WTC11 (cell line): ENCODE data around the gene TPM4. TPM values are rescaled to one million over a fixed set of nuclear protein-coding genes. Genes with fewer than 3 reads are reported as not detected.

Source experiments
- ATAC-seq: fragments of 200-7000 bp; cut with Tn5 transposase; 2 replicates; pipeline ENCODE4 v1.10.0; 2021; ENCODE audit warnings: mild to moderate bottlenecking, moderate library complexity
- CTCF ChIA-PET: fragments of 300-600 bp; sonication (Branson Sonifier 250); formaldehyde crosslinking; loops from one replicate; lab custom pipeline; 2021; ENCODE audit warnings: antibody characterized with exemption; lab: Charles Lee
- POLR2A ChIA-PET: fragments of 350-600 bp; sonication (Branson Sonifier 250); formaldehyde crosslinking; loops from one replicate; lab custom pipeline; 2021; ENCODE audit warnings: antibody characterized with exemption; lab: Charles Lee
- DNase-seq: peaks from one replicate; pipeline ENCODE4 v3.0.0; 2021; ENCODE audit warnings: low spot score
- H3K27ac Mint-ChIP-seq: 2 replicates; pipeline ENCODE4 v1.8.0; 2021; ENCODE audit warnings: mixed read lengths
- H3K27me3 Mint-ChIP-seq: 2 replicates; pipeline ENCODE4 v1.8.0; 2021; ENCODE audit warnings: low read depth, mild to moderate bottlenecking, moderate library complexity, mixed read lengths
- H3K36me3 Mint-ChIP-seq: 2 replicates; pipeline ENCODE4 v1.8.0; 2021; ENCODE audit warnings: mixed read lengths
- H3K4me1 Mint-ChIP-seq: 2 replicates; pipeline ENCODE4 v1.8.0; 2022; ENCODE audit warnings: mixed read lengths
- H3K4me3 Mint-ChIP-seq: 2 replicates; pipeline ENCODE4 v1.8.0; 2021; ENCODE audit warnings: mild to moderate bottlenecking, moderate library complexity, mixed read lengths
- H3K9me3 Mint-ChIP-seq: 2 replicates; pipeline ENCODE4 v1.8.0; 2021; ENCODE audit warnings: mixed read lengths
- ATF1 ChIP-seq: sonication (generic); formaldehyde crosslinking; IDR thresholded peaks from 2 replicates; pipeline ENCODE4 v1.8.1; 2023; ENCODE audit warnings: mild to moderate bottlenecking, moderate library complexity, missing genetic modification reagents
- MXD4 ChIP-seq: fragments of 250-450 bp; sonication (Bioruptor Pico); IDR thresholded peaks from 2 replicates; pipeline ENCODE4 v1.8.0; 2021; ENCODE audit warnings: mild to moderate bottlenecking, moderate library complexity, borderline replicate concordance
- MYBL2 ChIP-seq: sonication (generic); formaldehyde crosslinking; IDR thresholded peaks from 2 replicates; pipeline ENCODE4 v1.8.1; 2023; ENCODE audit warnings: mild to moderate bottlenecking, moderate library complexity, missing genetic modification reagents
- NFATC4 ChIP-seq: fragments of 250-450 bp; sonication (Bioruptor Pico); IDR thresholded peaks from 2 replicates; pipeline ENCODE4 v1.9.0; 2021; ENCODE audit warnings: mild to moderate bottlenecking
- RELA ChIP-seq: sonication (generic); formaldehyde crosslinking; IDR thresholded peaks from 2 replicates; pipeline ENCODE4 v1.8.1; 2022; ENCODE audit warnings: missing genetic modification reagents, mild to moderate bottlenecking, borderline replicate concordance
- RORB ChIP-seq: fragments of 250-450 bp; sonication (Bioruptor Pico); IDR thresholded peaks from 2 replicates; pipeline ENCODE4 v1.9.0; 2021; ENCODE audit warnings: mild to moderate bottlenecking
- SMAD4 ChIP-seq: sonication (generic); formaldehyde crosslinking; IDR thresholded peaks from 2 replicates; pipeline ENCODE4 v1.8.0; 2022; ENCODE audit warnings: mild to moderate bottlenecking, missing genetic modification reagents
- SOX15 ChIP-seq: fragments of 250-450 bp; sonication (Bioruptor Pico); IDR thresholded peaks from 2 replicates; pipeline ENCODE4 v1.9.0; 2021; ENCODE audit warnings: mild to moderate bottlenecking
- ZBTB21 ChIP-seq: sonication (generic); formaldehyde crosslinking; IDR thresholded peaks from 2 replicates; pipeline ENCODE4 v1.8.1; 2023; ENCODE audit warnings: mild to moderate bottlenecking, missing genetic modification reagents, borderline replicate concordance
- ZNF281 ChIP-seq: sonication (generic); formaldehyde crosslinking; IDR thresholded peaks from 2 replicates; pipeline ENCODE4 v1.8.0; 2023; ENCODE audit warnings: mild to moderate bottlenecking, missing genetic modification reagents
- total RNA-seq: library from RNA; stranded (reverse); gene quantifications from 3 replicates; pipeline ENCODE4 v1.2.3, GENCODE V29; 2021
- TF ChIP-seq, protein P1 (sequence below): fragments of 250-450 bp; sonication (Bioruptor Pico); IDR thresholded peaks from 2 replicates; pipeline ENCODE4 v1.8.0; 2021; ENCODE audit warnings: mild to moderate bottlenecking
- TF ChIP-seq, protein P2 (sequence below): sonication (generic); formaldehyde crosslinking; IDR thresholded peaks from 2 replicates; pipeline ENCODE4 v1.8.0; 2022; ENCODE audit warnings: missing genetic modification reagents
- TF ChIP-seq, protein P3 (sequence below): sonication (generic); formaldehyde crosslinking; IDR thresholded peaks from 2 replicates; pipeline ENCODE4 v1.8.0; 2023; ENCODE audit warnings: missing genetic modification reagents, mild to moderate bottlenecking, borderline replicate concordance
- TF ChIP-seq, protein P4 (sequence below): sonication (generic); formaldehyde crosslinking; IDR thresholded peaks from 2 replicates; pipeline ENCODE4 v1.8.0; 2022; ENCODE audit warnings: mild to moderate bottlenecking, missing genetic modification reagents
- TF ChIP-seq, protein P5 (sequence below): fragments of 250-450 bp; sonication (Bioruptor Pico); IDR thresholded peaks from 2 replicates; pipeline ENCODE4 v1.9.0; 2021; ENCODE audit warnings: mild to moderate bottlenecking, borderline replicate concordance
- TF ChIP-seq, protein P6 (sequence below): sonication (generic); formaldehyde crosslinking; conservative IDR thresholded peaks from 2 replicates; pipeline ENCODE4 v1.8.1; 2022; ENCODE audit warnings: mild to moderate bottlenecking, missing genetic modification reagents
- TF ChIP-seq, protein P7 (sequence below): fragments of 250-450 bp; sonication (Bioruptor Pico); IDR thresholded peaks from 2 replicates; pipeline ENCODE4 v1.9.0; 2021; ENCODE audit warnings: moderate library complexity, mild to moderate bottlenecking, inconsistent platforms, borderline replicate concordance

Gene TPM4
- total RNA-seq, 1 experiment from 2014 or later, result 302 TPM

GRCh38 chr19:16121141-16121540 lies 44.8 kb downstream of the TPM4 start (continued):
- no peak for TF ChIP-seq ZNF281 (CRISPR knock-in tag)
- no peak for TF ChIP-seq SMAD4
- TF ChIP-seq MXD4, result no peak
- TF ChIP-seq, protein P1, sequence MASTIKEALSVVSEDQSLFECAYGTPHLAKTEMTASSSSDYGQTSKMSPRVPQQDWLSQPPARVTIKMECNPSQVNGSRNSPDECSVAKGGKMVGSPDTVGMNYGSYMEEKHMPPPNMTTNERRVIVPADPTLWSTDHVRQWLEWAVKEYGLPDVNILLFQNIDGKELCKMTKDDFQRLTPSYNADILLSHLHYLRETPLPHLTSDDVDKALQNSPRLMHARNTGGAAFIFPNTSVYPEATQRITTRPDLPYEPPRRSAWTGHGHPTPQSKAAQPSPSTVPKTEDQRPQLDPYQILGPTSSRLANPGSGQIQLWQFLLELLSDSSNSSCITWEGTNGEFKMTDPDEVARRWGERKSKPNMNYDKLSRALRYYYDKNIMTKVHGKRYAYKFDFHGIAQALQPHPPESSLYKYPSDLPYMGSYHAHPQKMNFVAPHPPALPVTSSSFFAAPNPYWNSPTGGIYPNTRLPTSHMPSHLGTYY (CRISPR knock-in tag), result no peak
- TF ChIP-seq, protein P2, sequence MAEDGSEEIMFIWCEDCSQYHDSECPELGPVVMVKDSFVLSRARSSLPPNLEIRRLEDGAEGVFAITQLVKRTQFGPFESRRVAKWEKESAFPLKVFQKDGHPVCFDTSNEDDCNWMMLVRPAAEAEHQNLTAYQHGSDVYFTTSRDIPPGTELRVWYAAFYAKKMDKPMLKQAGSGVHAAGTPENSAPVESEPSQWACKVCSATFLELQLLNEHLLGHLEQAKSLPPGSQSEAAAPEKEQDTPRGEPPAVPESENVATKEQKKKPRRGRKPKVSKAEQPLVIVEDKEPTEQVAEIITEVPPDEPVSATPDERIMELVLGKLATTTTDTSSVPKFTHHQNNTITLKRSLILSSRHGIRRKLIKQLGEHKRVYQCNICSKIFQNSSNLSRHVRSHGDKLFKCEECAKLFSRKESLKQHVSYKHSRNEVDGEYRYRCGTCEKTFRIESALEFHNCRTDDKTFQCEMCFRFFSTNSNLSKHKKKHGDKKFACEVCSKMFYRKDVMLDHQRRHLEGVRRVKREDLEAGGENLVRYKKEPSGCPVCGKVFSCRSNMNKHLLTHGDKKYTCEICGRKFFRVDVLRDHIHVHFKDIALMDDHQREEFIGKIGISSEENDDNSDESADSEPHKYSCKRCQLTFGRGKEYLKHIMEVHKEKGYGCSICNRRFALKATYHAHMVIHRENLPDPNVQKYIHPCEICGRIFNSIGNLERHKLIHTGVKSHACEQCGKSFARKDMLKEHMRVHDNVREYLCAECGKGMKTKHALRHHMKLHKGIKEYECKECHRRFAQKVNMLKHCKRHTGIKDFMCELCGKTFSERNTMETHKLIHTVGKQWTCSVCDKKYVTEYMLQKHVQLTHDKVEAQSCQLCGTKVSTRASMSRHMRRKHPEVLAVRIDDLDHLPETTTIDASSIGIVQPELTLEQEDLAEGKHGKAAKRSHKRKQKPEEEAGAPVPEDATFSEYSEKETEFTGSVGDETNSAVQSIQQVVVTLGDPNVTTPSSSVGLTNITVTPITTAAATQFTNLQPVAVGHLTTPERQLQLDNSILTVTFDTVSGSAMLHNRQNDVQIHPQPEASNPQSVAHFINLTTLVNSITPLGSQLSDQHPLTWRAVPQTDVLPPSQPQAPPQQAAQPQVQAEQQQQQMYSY (CRISPR knock-in tag), result no peak
- TF ChIP-seq NFATC4, result no peak

- ATAC-seq (no peak), DNase-seq (no peak)
- no peaks in the 10 kb centered on the region for H3K4me1 Mint-ChIP-seq
- POLR2A ChIA-PET, result no interaction called here
- no peak overlapping the region for H3K27ac Mint-ChIP-seq
- no peak overlapping the region for H3K4me3 Mint-ChIP-seq
- H3K9me3 Mint-ChIP-seq, result no peaks in the 10 kb centered on the region
- peaks cover 37% of the 10 kb centered on the region for H3K36me3 Mint-ChIP-seq
- no peaks in the 10 kb centered on the region for H3K27me3 Mint-ChIP-seq
- CTCF ChIA-PET, result no interaction called here
- TF ChIP-seq ATF1 (CRISPR knock-in tag), result no peak
- no peak for TF ChIP-seq MXD4
- TF ChIP-seq, protein P3, sequence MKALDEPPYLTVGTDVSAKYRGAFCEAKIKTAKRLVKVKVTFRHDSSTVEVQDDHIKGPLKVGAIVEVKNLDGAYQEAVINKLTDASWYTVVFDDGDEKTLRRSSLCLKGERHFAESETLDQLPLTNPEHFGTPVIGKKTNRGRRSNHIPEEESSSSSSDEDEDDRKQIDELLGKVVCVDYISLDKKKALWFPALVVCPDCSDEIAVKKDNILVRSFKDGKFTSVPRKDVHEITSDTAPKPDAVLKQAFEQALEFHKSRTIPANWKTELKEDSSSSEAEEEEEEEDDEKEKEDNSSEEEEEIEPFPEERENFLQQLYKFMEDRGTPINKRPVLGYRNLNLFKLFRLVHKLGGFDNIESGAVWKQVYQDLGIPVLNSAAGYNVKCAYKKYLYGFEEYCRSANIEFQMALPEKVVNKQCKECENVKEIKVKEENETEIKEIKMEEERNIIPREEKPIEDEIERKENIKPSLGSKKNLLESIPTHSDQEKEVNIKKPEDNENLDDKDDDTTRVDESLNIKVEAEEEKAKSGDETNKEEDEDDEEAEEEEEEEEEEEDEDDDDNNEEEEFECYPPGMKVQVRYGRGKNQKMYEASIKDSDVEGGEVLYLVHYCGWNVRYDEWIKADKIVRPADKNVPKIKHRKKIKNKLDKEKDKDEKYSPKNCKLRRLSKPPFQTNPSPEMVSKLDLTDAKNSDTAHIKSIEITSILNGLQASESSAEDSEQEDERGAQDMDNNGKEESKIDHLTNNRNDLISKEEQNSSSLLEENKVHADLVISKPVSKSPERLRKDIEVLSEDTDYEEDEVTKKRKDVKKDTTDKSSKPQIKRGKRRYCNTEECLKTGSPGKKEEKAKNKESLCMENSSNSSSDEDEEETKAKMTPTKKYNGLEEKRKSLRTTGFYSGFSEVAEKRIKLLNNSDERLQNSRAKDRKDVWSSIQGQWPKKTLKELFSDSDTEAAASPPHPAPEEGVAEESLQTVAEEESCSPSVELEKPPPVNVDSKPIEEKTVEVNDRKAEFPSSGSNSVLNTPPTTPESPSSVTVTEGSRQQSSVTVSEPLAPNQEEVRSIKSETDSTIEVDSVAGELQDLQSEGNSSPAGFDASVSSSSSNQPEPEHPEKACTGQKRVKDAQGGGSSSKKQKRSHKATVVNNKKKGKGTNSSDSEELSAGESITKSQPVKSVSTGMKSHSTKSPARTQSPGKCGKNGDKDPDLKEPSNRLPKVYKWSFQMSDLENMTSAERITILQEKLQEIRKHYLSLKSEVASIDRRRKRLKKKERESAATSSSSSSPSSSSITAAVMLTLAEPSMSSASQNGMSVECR (CRISPR knock-in tag), result no peak
- TF ChIP-seq RORB, result no peak
- no peak for TF ChIP-seq SOX15
- TF ChIP-seq, protein P4, sequence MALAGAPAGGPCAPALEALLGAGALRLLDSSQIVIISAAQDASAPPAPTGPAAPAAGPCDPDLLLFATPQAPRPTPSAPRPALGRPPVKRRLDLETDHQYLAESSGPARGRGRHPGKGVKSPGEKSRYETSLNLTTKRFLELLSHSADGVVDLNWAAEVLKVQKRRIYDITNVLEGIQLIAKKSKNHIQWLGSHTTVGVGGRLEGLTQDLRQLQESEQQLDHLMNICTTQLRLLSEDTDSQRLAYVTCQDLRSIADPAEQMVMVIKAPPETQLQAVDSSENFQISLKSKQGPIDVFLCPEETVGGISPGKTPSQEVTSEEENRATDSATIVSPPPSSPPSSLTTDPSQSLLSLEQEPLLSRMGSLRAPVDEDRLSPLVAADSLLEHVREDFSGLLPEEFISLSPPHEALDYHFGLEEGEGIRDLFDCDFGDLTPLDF (CRISPR knock-in tag), result no peak
- no peak for TF ChIP-seq ZBTB21
- TF ChIP-seq, protein P5, sequence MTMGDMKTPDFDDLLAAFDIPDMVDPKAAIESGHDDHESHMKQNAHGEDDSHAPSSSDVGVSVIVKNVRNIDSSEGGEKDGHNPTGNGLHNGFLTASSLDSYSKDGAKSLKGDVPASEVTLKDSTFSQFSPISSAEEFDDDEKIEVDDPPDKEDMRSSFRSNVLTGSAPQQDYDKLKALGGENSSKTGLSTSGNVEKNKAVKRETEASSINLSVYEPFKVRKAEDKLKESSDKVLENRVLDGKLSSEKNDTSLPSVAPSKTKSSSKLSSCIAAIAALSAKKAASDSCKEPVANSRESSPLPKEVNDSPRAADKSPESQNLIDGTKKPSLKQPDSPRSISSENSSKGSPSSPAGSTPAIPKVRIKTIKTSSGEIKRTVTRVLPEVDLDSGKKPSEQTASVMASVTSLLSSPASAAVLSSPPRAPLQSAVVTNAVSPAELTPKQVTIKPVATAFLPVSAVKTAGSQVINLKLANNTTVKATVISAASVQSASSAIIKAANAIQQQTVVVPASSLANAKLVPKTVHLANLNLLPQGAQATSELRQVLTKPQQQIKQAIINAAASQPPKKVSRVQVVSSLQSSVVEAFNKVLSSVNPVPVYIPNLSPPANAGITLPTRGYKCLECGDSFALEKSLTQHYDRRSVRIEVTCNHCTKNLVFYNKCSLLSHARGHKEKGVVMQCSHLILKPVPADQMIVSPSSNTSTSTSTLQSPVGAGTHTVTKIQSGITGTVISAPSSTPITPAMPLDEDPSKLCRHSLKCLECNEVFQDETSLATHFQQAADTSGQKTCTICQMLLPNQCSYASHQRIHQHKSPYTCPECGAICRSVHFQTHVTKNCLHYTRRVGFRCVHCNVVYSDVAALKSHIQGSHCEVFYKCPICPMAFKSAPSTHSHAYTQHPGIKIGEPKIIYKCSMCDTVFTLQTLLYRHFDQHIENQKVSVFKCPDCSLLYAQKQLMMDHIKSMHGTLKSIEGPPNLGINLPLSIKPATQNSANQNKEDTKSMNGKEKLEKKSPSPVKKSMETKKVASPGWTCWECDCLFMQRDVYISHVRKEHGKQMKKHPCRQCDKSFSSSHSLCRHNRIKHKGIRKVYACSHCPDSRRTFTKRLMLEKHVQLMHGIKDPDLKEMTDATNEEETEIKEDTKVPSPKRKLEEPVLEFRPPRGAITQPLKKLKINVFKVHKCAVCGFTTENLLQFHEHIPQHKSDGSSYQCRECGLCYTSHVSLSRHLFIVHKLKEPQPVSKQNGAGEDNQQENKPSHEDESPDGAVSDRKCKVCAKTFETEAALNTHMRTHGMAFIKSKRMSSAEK (CRISPR knock-in tag), result no peak
- TF ChIP-seq, protein P6, sequence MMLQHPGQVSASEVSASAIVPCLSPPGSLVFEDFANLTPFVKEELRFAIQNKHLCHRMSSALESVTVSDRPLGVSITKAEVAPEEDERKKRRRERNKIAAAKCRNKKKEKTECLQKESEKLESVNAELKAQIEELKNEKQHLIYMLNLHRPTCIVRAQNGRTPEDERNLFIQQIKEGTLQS (CRISPR knock-in tag), result no peak
- TF ChIP-seq, protein P7, sequence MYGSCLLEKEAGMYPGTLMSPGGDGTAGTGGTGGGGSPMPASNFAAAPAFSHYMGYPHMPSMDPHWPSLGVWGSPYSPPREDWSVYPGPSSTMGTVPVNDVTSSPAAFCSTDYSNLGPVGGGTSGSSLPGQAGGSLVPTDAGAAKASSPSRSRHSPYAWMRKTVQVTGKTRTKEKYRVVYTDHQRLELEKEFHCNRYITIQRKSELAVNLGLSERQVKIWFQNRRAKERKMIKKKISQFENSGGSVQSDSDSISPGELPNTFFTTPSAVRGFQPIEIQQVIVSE (CRISPR knock-in tag), result no peak
- TF ChIP-seq MYBL2, result no peak
- no peak for TF ChIP-seq RELA (CRISPR knock-in tag)
Measured at GRCh38 chr19:16121967-16122366, 45.7 kb downstream of the TPM4 start.
